Activated CD4-positive, alpha-beta memory T cell treated with anti-CD3 and anti-CD28 coated beads for 36 hours (primary cell): ENCODE measurements around the gene CD1E. TPM values are rescaled to one million over a fixed set of nuclear protein-coding genes. Genes with fewer than 3 reads are reported as not detected.
"Not testable (repeated sequence)": the region's sequence is repeated elsewhere in the genome, so short reads cannot be mapped to it uniquely, and the experiment has no call there.

ENCODE experiments used
- CTCF ChIA-PET: fragments of 350-600 bp; sonication (Branson Sonifier 250); formaldehyde crosslinking; loops from one replicate; lab custom pipeline; 2021; ENCODE audit warnings: antibody characterized with exemption, inconsistent platforms; lab: Charles Lee
- POLR2A ChIA-PET: fragments of 350-600 bp; sonication (Branson Sonifier 250); formaldehyde crosslinking; loops from one replicate; lab custom pipeline; 2021; ENCODE audit warnings: antibody characterized with exemption; lab: Charles Lee
- DNase-seq: peaks from one replicate; pipeline ENCODE4 v3.0.0-alpha.2; 2020
- H3K27ac Mint-ChIP-seq: one replicate; pipeline ENCODE4 v1.8.0; 2021; ENCODE audit warnings: mixed read lengths
- H3K27me3 Mint-ChIP-seq: one replicate; pipeline ENCODE4 v1.8.0; 2021; ENCODE audit warnings: mixed read lengths
- H3K36me3 Mint-ChIP-seq: one replicate; pipeline ENCODE4 v1.8.0; 2021; ENCODE audit warnings: mixed read lengths
- H3K4me1 Mint-ChIP-seq: one replicate; pipeline ENCODE4 v1.8.0; 2021; ENCODE audit warnings: low read depth, mixed read lengths
- H3K4me3 Mint-ChIP-seq: one replicate; pipeline ENCODE4 v1.8.0; 2021; ENCODE audit warnings: mild to moderate bottlenecking, mixed read lengths
- H3K9me3 Mint-ChIP-seq: one replicate; pipeline ENCODE4 v1.8.0; 2021; ENCODE audit warnings: mixed read lengths
- intact Hi-C: fragments of 100-400 bp; cut with micrococcal nuclease; formaldehyde crosslinking; loops from one replicate; pipeline ENCODE4 v1.15.1; 2023
- total RNA-seq, 2 experiments: library from RNA; stranded (reverse); gene quantifications; one replicate each; pipeline ENCODE4 v1.2.3, GENCODE V29; 2021

CD1E gene
- total RNA-seq, 2 experiments from 2014 or later: not detected

DNA sequence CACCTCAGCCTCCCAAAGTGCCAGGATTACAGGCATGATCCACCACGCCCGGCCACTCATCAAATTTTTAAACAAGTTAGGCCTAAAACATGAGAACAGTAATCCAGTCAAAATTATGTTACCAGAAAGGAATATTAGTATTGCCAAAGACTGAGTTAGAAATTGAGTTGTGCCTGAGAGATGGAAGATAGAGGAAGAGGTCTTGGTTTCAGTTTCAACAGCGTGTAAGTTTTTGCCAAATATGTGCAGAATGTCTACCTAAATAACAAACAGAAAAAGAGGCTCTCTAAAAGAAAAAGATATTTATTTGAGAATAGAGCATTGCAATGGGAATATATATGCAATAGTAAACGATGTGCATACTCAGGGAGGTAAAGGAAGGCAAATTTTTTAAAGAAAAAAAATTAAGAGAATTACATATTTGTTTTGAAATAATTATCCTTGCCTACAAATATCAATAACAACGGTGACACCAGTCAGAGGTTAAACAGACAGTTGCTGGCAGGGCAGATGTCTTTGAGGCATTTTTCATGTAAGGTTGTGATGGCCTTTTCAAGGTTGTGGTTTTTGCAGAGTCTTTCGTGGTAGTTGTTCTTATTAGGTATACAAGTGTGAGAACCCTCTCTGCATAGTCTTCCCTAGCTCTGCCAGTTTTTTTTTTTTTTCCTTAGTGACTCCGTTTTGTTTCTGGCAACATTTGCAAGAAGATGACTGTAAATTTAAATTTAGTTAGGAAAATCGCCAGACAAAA lies 20.1 kb upstream of the CD1E start:
- intact Hi-C loops: loop anchor here (5.0 kb wide), 1 partner anchor 131 kb away; no protein-coding TSS in a partner anchor
- H3K4me3 Mint-ChIP-seq: no peak overlapping the region
- H3K27me3 Mint-ChIP-seq: peaks cover 16% of the 10 kb centered on the region
- H3K27ac Mint-ChIP-seq: no peak overlapping the region
- ChIA-PET POLR2A (no interaction called here), CTCF (no interaction called here)
- no peak for DNase-seq
- H3K9me3 Mint-ChIP-seq: peaks cover 2% of the 10 kb centered on the region
- H3K4me1 Mint-ChIP-seq: peaks cover 3% of the 10 kb centered on the region
- no peaks in the 10 kb centered on the region for H3K36me3 Mint-ChIP-seq

DNA sequence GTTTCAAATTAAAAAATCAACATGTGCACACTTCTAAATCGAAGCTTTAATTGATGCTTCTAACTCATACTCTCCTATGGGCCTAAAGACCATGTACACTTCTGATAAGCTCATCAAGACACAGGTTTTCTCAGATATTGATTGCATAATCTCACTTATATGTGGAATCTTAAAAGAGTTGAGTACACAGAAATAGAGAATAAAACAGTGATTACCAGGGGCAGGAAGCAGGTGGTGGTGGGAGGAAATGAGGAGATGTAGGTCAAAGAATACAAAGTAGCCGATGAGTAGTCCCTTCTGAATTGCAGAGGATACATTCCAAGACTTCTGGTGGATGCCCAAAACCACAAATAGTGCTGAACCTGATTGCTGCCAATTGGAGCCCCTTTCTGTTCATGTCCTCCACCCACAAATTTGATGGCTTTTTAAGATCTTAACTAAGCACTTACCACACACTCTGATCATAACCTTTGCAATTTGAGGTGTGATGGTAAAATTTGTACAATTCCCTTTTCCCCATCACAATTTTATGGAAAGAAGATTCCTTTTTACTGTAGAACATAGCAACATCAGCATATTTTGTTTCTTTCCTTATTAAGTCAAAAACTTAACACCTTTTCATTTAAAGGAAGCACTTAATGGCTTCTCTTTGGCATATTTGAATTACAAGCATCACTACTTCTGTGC lies 19.0 kb upstream of the CD1E start:
- Mint-ChIP-seq H3K9me3 (peaks cover 2% of the 10 kb centered on the region), H3K36me3 (no peaks in the 10 kb centered on the region), H3K27me3 (peaks cover 13% of the 10 kb centered on the region), H3K4me3 (no peak overlapping the region), H3K27ac (no peak overlapping the region), H3K4me1 (peaks cover 3% of the 10 kb centered on the region)
- intact Hi-C loops: loop anchor here (5.0 kb wide), 1 partner anchor 132 kb away; no protein-coding TSS in a partner anchor
- no peak for DNase-seq
- POLR2A ChIA-PET: no interaction called here
- CTCF ChIA-PET: interaction anchor here (0.6 kb wide), 1 partner anchor 133 kb away, joined by 3 read pairs; no protein-coding TSS in a partner anchor

DNA sequence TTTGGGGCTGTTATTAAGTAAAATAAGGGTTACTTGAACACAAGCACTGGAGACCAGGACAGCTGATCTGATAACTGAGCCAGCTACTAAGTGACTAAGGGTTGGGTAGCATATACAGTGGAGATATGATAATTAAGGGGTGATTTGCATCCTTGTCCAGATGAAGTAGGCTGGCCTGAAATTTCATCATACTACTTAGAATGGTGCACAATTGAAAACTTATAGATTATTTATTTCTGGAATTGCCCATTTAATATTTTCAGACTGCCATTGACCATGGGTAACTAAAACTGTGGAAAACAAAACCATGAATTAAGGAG lies 18.5 kb upstream of the CD1E start:
- POLR2A ChIA-PET: no interaction called here
- H3K4me1 Mint-ChIP-seq: peaks cover 3% of the 10 kb centered on the region
- no peak overlapping the region for H3K27ac Mint-ChIP-seq
- H3K27me3 Mint-ChIP-seq: peaks cover 13% of the 10 kb centered on the region
- CTCF ChIA-PET: interaction anchor here (0.6 kb wide), 1 partner anchor 134 kb away, joined by 3 read pairs; no protein-coding TSS in a partner anchor
- intact Hi-C loops: no loop called here
- no peaks in the 10 kb centered on the region for H3K36me3 Mint-ChIP-seq
- H3K4me3 Mint-ChIP-seq: no peak overlapping the region
- no peak for DNase-seq
- peaks cover 2% of the 10 kb centered on the region for H3K9me3 Mint-ChIP-seq

DNA sequence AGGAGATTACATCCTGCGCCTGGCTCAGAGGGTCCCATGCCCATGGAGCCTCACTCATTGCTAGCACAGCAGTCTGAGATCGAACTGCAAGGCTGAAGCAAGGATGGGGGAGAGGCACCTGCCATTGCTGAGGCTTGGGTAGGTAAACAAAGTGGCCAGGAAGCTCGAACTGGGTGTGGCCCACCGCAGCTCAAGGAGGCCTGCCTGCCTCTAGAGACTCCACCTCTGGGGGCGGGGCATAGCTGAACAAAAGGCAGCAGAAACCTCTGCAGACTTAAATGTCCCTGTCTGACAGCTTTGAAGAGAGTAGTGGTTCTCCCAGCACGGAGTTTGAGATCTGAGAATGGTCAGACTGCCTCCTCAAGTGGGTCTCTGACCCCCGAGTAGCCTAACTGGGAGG lies 17.3 kb upstream of the CD1E start:
- H3K4me1 Mint-ChIP-seq, POLR2A ChIA-PET, CTCF ChIA-PET, H3K36me3 Mint-ChIP-seq, H3K4me3 Mint-ChIP-seq, H3K27ac Mint-ChIP-seq, intact Hi-C loops, H3K9me3 Mint-ChIP-seq, DNase-seq: not testable (repeated sequence)
- H3K27me3 Mint-ChIP-seq: peaks cover 13% of the 10 kb centered on the region

DNA sequence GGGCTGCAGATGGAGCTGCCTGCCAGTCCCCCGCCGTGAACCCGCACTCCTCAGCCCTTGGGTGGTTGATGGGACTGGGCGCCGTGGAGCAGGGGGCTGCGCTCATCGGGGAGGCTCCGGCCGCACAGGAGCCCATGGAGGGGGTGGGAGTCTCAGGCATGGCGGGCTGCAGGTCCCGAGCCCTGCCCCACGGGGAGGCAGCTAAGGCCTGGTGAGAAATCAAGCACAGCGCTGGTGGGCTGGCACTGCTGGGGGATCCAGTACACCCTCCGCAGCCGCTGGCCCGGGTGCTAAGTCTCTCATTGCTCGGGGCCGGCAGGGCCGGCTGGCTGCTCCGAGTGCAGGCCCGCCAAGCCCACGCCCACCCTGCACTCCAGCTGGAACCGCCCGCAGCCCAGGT lies 4.7 kb upstream of the CD1E start:
- H3K27ac Mint-ChIP-seq, POLR2A ChIA-PET, intact Hi-C loops, H3K4me1 Mint-ChIP-seq, CTCF ChIA-PET, H3K9me3 Mint-ChIP-seq, H3K4me3 Mint-ChIP-seq, H3K36me3 Mint-ChIP-seq, DNase-seq: not testable (repeated sequence)
- peaks cover 14% of the 10 kb centered on the region for H3K27me3 Mint-ChIP-seq

DNA sequence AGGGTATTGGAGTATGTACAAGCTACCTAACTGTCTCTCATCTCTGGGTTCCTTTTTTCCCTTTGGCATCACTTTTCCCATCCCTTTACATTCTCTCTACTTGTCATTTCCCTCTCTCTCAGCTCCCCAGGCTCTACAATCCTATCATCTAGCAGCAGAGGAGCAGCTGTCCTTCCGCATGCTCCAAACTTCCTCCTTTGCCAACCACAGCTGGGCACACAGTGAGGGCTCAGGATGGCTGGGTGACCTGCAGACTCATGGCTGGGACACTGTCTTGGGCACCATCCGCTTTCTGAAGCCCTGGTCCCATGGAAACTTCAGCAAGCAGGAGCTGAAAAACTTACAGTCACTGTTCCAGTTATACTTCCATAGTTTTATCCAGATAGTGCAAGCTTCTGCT lies 561 bp downstream of the CD1E start:
- DNase-seq: no peak
- Mint-ChIP-seq H3K36me3 (no peaks in the 10 kb centered on the region), H3K4me1 (no peaks in the 10 kb centered on the region), H3K4me3 (no peak overlapping the region), H3K27me3 (peaks cover 31% of the 10 kb centered on the region), H3K9me3 (no peaks in the 10 kb centered on the region), H3K27ac (no peak overlapping the region)
- ChIA-PET CTCF (no interaction called here), POLR2A (no interaction called here)
- intact Hi-C loops: no loop called here

DNA sequence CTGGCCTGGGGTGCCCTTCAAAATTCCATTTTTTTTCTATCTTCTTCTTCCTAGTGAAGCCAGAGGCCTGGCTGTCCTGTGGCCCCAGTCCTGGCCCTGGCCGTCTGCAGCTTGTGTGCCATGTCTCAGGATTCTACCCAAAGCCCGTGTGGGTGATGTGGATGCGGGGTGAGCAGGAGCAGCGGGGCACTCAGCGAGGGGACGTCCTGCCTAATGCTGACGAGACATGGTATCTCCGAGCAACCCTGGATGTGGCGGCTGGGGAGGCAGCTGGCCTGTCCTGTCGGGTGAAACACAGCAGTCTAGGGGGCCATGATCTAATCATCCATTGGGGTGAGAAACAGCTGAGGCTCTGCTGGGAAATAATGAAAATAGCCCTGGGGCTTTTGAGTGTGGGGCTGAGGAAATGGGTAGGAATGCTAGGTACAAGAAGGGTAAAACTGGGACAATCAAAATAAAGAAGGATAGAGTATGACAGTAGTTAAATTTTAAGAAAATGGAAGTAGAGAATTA lies 2.1 kb downstream of the CD1E start:
- peaks cover 31% of the 10 kb centered on the region for H3K27me3 Mint-ChIP-seq
- no peak overlapping the region for H3K27ac Mint-ChIP-seq
- intact Hi-C loops: no loop called here
- DNase-seq: no peak
- no peak overlapping the region for H3K4me3 Mint-ChIP-seq
- CTCF ChIA-PET: no interaction called here
- POLR2A ChIA-PET: no interaction called here
- no peaks in the 10 kb centered on the region for H3K36me3 Mint-ChIP-seq
- no peaks in the 10 kb centered on the region for H3K4me1 Mint-ChIP-seq
- H3K9me3 Mint-ChIP-seq: no peaks in the 10 kb centered on the region

DNA sequence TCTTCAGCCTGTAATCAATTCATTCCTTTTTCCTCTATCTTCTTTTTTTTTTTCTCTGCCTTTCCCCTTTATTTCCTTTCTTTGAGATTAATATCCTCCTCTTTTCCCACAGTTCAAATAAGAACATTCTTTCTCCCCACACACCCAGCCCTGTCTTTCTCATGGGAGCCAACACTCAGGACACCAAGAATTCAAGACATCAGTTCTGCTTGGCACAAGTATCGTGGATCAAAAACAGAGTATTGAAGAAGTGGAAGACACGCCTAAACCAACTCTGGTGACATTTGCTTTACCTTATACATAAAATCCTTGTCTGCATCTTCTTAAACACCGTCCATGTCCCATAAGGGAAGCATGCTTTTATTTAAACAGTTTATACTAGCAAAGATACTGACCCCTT lies 2.9 kb downstream of the CD1E start:
- CTCF ChIA-PET: no interaction called here
- H3K27ac Mint-ChIP-seq: no peak overlapping the region
- intact Hi-C loops: no loop called here
- POLR2A ChIA-PET: no interaction called here
- DNase-seq: no peak
- peaks cover 31% of the 10 kb centered on the region for H3K27me3 Mint-ChIP-seq
- no peak overlapping the region for H3K4me3 Mint-ChIP-seq
- no peaks in the 10 kb centered on the region for H3K4me1 Mint-ChIP-seq
- H3K36me3 Mint-ChIP-seq: no peaks in the 10 kb centered on the region
- H3K9me3 Mint-ChIP-seq: no peaks in the 10 kb centered on the region

DNA sequence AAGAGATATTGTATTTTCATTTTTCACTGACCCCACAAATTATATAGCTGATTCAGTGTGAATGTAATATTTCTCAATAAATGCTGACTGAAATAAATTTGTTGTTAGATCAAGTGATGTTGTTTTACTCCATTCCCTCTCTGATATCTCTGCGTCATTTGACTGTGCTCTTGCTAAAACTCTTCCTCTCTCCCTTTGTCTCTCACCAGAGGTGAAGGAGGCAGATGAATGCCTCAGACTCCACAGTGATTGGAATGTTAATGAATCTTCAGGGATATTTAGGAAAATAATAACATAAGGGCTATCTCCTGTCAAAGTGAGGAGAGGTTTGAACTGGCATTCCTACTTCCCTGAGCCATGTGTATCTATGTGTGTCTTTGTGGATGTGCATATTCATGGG lies 3.7 kb downstream of the CD1E start:
- ChIA-PET POLR2A (no interaction called here), CTCF (no interaction called here)
- DNase-seq: no peak
- Mint-ChIP-seq H3K9me3 (no peaks in the 10 kb centered on the region), H3K4me1 (no peaks in the 10 kb centered on the region), H3K36me3 (no peaks in the 10 kb centered on the region), H3K27me3 (peaks cover 31% of the 10 kb centered on the region), H3K4me3 (no peak overlapping the region), H3K27ac (no peak overlapping the region)
- intact Hi-C loops: no loop called here

DNA sequence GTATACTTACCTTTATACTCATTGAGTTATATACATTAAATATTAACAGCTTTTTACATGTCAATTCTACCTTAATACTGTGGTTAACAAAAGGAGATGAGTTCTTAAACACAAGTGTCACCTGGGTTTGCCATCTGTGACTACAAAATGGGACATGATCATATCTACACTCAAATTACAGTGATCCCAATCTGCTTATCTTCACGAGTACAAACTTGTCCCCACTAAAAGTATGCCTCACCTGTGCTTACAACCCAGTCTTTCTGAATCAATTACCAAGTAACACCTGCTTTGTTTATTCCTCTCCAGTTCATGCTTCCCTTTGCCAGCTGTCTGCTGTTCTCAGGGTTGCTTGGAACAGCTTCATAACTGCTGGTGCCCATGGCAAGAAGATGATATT lies 8.8 kb downstream of the CD1E start:
- POLR2A ChIA-PET: no interaction called here
- H3K27me3 Mint-ChIP-seq: peaks cover 18% of the 10 kb centered on the region
- DNase-seq: no peak
- H3K4me1 Mint-ChIP-seq: no peaks in the 10 kb centered on the region
- no peaks in the 10 kb centered on the region for H3K9me3 Mint-ChIP-seq
- H3K36me3 Mint-ChIP-seq: no peaks in the 10 kb centered on the region
- no peak overlapping the region for H3K4me3 Mint-ChIP-seq
- CTCF ChIA-PET: no interaction called here
- H3K27ac Mint-ChIP-seq: no peak overlapping the region
- intact Hi-C loops: no loop called here

DNA sequence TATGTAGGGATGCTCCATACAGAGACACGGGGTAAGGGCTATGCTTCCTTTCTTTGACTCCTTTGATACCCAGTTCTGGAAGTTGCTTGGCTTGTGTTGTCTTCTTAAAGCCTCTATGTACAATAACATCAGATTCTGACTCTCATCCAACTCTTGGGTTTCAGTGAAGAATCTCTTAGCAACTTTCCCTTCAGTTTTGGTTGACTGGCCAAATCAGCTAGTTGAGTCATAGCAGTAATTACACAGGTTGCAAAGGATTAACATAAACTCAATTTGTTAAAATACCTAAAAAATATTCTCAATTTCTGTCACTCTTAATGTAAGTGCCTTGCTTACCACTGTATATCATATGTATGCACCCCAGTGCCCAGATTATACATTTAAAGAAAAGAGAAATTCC lies 9.2 kb downstream of the CD1E start:
- intact Hi-C loops: no loop called here
- Mint-ChIP-seq H3K4me1 (no peaks in the 10 kb centered on the region), H3K36me3 (no peaks in the 10 kb centered on the region)

DNA sequence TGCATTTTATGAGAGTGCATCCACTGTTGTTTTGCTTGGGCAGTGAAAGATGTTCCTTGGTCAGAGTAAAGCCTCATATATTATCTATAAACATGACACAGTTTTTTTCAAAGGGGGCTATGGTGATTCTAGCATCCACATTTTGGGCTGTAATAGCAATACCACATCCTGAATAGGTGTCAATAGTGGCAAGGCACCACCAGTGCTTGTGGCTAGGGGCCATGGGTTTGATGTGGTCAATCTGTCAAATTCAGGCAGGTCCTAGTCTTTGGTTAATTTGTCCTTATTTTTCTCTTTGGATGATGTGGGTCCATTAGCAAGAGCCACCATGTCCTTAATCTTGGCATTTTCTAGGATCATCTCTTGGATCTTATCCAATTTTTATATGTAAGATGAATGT lies 13.1 kb downstream of the CD1E start:
- no peak for DNase-seq
- POLR2A ChIA-PET: no interaction called here
- Mint-ChIP-seq H3K27me3 (peaks cover 18% of the 10 kb centered on the region), H3K4me3 (no peak overlapping the region), H3K4me1 (no peaks in the 10 kb centered on the region), H3K9me3 (peaks cover 10% of the 10 kb centered on the region), H3K27ac (no peak overlapping the region), H3K36me3 (no peaks in the 10 kb centered on the region)
- CTCF ChIA-PET: no interaction called here
- intact Hi-C loops: no loop called here

More for the DNA sequence above, 9.2 kb downstream of the CD1E start:
- ChIA-PET POLR2A (no interaction called here), CTCF (no interaction called here)
- Mint-ChIP-seq H3K27me3 (peaks cover 16% of the 10 kb centered on the region), H3K4me3 (no peak overlapping the region), H3K27ac (no peak overlapping the region), H3K9me3 (no peaks in the 10 kb centered on the region)
- DNase-seq: no peak
